NCI-H226 (cell line): ENCODE measurements around the gene SLC17A2.

Experiments used
- DNase-seq: peaks from one replicate; pipeline ENCODE4 v3.0.0-alpha.2; 2015

Gene SLC17A2

GRCh38 chr6:25930532-25931410 lies at the start of gene SLC17A2:
SLC17A2 (minus strand) TSS chr6:25930691; CDS start chr6:25925796, 4,895 bp downstream.
- DNase-seq, result no peak

GRCh38 chr6:25975923-25976560 lies 45.6 kb upstream of the SLC17A2 start:
- no peak for DNase-seq

- peak; percentile 36 for DNase-seq
These were observed 43.5 kb upstream of the SLC17A2 start for GRCh38 chr6:25973923-25974555.

- no peak for DNase-seq
These were observed 42.4 kb upstream of the SLC17A2 start for GRCh38 chr6:25972902-25973301.

- no peak for DNase-seq
These were observed 41.6 kb upstream of the SLC17A2 start for GRCh38 chr6:25972128-25972527.

- peak; percentile 82 for DNase-seq
These were observed 40.8 kb upstream of the SLC17A2 start for GRCh38 chr6:25971187-25971821.

- no peak for DNase-seq
These were observed 38.3 kb upstream of the SLC17A2 start for GRCh38 chr6:25968769-25969168.

GRCh38 chr6:25966711-25967110 lies 36.2 kb upstream of the SLC17A2 start:
- no peak for DNase-seq

GRCh38 chr6:25965058-25965457 lies 34.6 kb upstream of the SLC17A2 start:
- DNase-seq, result no peak

- DNase-seq, result no peak
These were observed 33.1 kb upstream of the SLC17A2 start for GRCh38 chr6:25963426-25964123.

GRCh38 chr6:25962149-25963127 lies 31.9 kb upstream of the SLC17A2 start, which contains the start of gene TRIM38:
TRIM38 (plus strand) TSS chr6:25962802; CDS start chr6:25966523, 3,721 bp downstream.
- peak; percentile 75 for DNase-seq

- no peak for DNase-seq
These were observed 31.2 kb upstream of the SLC17A2 start for GRCh38 chr6:25961619-25962148.

- DNase-seq, result no peak
These were observed 30.2 kb upstream of the SLC17A2 start for GRCh38 chr6:25960734-25961133.

GRCh38 chr6:25959890-25960536 lies 29.5 kb upstream of the SLC17A2 start:
- DNase-seq, result no peak

- DNase-seq, result no peak
These were observed 28.2 kb upstream of the SLC17A2 start for GRCh38 chr6:25958700-25959162.

- no peak for DNase-seq
These were observed 25.7 kb upstream of the SLC17A2 start for GRCh38 chr6:25956226-25956625.

GRCh38 chr6:25954756-25955155 lies 24.3 kb upstream of the SLC17A2 start:
- DNase-seq, result no peak

GRCh38 chr6:25953733-25954132 lies 23.2 kb upstream of the SLC17A2 start:
- DNase-seq, result no peak

- no peak for DNase-seq
These were observed 22.0 kb upstream of the SLC17A2 start for GRCh38 chr6:25952535-25952934.
